ENCODE results near the gene INS.

The INS gene

DNA sequence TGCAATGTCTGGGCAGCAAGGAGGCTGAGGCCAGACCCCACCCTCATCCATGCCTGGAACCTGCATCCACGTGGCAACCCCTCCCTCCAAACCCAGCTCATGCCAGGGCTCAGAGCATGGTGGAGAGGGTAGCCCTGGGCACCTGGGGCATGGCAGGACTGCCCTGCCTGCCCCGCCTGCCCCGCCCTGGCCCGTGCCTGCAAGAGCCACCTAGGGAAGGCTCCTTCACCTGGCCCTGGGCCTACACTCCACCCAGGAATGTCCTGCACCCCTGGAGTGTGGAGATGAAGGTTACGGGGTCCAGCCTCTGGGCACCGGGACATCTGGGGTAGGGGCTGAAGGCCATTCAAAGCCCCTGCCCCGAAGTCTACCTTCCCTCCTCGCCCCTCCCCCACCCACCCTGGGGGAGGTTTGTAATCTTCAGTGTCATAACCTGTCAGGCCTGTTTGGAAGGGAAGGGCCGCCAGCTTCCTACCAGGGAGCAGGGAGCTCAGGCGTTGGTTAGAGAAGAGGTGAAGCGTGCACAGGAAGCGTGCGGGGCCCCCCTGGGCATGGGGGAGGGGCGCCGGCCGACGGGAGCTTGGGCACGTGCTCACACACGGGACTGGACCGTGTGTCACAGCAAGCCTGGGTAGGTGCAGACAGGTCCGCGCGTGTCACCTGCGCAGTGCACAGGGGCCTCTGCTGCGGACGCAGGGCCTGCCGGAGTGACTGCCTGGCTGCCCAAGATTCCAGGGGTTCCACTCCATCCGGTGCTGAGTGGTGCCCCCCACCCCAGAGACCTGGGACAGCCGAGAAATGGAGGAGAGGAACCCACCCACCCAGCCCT, 41.3 kb upstream of the INS start:
- DNase-seq (ENCODE audit: low spot score), result no peak
- TF ChIP-seq, protein P1, sequence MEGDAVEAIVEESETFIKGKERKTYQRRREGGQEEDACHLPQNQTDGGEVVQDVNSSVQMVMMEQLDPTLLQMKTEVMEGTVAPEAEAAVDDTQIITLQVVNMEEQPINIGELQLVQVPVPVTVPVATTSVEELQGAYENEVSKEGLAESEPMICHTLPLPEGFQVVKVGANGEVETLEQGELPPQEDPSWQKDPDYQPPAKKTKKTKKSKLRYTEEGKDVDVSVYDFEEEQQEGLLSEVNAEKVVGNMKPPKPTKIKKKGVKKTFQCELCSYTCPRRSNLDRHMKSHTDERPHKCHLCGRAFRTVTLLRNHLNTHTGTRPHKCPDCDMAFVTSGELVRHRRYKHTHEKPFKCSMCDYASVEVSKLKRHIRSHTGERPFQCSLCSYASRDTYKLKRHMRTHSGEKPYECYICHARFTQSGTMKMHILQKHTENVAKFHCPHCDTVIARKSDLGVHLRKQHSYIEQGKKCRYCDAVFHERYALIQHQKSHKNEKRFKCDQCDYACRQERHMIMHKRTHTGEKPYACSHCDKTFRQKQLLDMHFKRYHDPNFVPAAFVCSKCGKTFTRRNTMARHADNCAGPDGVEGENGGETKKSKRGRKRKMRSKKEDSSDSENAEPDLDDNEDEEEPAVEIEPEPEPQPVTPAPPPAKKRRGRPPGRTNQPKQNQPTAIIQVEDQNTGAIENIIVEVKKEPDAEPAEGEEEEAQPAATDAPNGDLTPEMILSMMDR (IDR thresholded peaks at IDR 0.05; ENCODE audit: extremely low read depth, insufficient read depth, missing control alignments), result no peak
- in situ Hi-C loops (cut with MboI; ENCODE audit: low pct_unique_long_range_greater_than_20kb, low sequenced_read_pairs, unreplicated experiment), result no loop called here

DNA sequence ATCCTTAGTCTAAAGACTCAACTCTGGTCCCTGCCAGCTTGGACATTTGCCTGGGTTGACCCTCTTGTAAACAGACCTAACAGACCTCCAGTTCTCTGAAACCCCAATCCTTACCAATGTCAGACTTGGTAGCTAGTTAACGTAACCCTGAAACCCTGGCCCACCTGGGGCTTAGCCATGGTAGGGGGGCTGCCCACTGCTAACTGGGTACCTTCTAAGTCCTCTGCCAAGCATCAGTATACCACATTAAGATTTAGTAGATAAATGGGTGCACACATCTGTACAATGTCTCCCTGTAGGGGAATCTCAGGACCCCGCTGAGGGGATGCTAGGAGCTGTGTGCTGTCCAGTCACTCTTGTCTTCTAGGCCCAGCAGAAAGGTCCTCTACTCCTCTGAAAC, 40.5 kb upstream of the INS start:
- TF ChIP-seq, protein P1 (IDR thresholded peaks at IDR 0.05; ENCODE audit: extremely low read depth, insufficient read depth, missing control alignments), result no peak
- DNase-seq (ENCODE audit: low spot score), result no peak
- in situ Hi-C loops (cut with MboI; ENCODE audit: low pct_unique_long_range_greater_than_20kb, low sequenced_read_pairs, unreplicated experiment), result no loop called here

DNA sequence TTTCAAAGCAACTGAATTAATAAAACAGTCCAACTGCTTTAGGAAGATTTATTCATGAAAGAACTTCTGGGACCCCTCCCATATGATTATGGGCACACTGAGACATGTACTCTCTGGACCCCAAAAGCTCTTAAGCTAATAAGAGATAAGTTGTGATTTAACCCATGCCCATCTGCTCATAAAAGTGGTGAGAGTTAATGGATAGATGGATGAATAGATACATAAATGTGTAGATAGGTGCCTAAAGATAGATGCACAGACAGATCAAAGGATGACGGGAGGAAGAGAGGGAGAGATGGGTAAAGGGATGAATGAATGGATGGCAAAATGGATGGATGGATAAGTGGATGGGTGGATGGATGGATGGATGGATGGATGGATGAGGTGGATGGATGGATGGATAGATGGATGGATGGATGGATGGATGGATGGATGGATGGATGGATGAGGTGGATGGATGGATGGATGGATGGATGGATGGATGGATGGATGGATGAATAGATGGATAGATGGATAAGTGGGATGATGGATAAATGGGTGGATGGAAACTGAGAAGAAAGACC, 40.0 kb upstream of the INS start:
- in situ Hi-C loops (cut with MboI; ENCODE audit: low pct_unique_long_range_greater_than_20kb, low sequenced_read_pairs, unreplicated experiment), result no loop called here
- TF ChIP-seq, protein P1 (IDR thresholded peaks at IDR 0.05; ENCODE audit: extremely low read depth, insufficient read depth, missing control alignments), result no peak
- DNase-seq (ENCODE audit: low spot score), result no peak

DNA sequence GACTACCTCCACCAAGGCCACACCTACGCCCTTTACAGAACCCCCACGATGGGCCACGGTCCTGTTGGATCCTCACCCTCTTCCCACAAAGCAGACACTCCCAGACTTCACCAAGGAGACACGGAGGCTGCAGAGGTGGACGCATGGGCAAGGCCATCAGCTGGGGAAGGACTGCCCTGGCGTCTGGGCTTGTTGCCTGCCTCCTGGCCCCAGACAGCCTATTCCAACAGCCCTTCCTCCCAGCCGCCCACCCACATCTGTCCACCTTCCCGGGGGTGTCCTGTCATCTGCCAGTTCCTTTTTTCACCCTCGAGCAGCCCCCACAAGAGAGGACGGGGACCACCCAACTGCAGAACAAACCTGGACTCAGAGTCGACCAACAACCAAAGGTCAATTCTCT, 39.5 kb upstream of the INS start:
- in situ Hi-C loops (cut with MboI; ENCODE audit: low pct_unique_long_range_greater_than_20kb, low sequenced_read_pairs, unreplicated experiment), result no loop called here
- TF ChIP-seq, protein P1 (IDR thresholded peaks at IDR 0.05; ENCODE audit: extremely low read depth, insufficient read depth, missing control alignments), result no peak
- DNase-seq (ENCODE audit: low spot score), result no peak

DNA sequence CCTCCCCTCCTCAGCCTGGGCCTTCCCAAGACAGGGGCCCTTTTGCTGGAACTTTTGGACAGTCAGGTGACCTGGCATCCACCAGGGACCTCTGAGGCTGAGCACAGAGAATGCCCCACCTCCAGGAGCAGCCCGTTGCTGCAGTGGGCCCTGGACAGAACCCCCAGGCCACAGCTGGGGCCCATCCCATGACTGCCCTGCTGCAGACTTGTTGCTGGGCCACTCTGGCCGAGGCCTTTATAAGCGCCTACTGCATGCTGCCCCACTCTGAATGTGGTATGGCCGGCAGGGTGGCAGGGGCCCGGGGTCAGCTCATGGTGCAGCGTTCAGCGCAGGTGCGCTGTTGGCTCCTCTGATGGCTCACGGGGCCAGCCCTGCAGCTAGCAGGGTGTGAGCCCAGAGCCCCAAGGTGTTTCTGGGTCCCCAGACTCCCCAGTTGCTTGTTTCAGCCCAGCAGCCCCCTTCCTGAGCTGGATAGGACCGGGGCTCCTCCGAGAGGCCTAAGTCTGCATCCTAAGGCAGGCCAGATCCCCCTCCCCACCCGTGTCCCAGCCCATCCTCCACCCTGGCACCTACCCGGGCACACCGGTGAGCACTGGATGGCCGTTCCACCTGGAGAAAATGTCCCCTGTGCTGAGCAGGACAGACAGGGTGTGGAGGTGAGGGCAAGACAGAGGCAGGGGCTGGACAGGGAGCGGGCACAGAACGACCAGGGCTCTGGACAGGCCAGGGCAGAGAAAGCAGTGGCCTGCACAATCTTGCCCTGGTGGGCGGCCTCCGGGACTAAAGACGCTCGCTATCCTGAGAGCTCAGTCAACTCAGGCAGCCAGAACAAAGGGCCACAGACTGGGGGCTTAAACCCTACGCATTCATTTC, 38.7 kb upstream of the INS start:
- no peak for DNase-seq (ENCODE audit: low spot score)
- in situ Hi-C loops (cut with MboI; ENCODE audit: low pct_unique_long_range_greater_than_20kb, low sequenced_read_pairs, unreplicated experiment), result loop anchor here (25.0 kb wide), 1 partner anchor 213 kb away; the partner anchor contains the start of gene TSSC4
- TF ChIP-seq, protein P1 (IDR thresholded peaks at IDR 0.05; ENCODE audit: extremely low read depth, insufficient read depth, missing control alignments), result no peak

DNA sequence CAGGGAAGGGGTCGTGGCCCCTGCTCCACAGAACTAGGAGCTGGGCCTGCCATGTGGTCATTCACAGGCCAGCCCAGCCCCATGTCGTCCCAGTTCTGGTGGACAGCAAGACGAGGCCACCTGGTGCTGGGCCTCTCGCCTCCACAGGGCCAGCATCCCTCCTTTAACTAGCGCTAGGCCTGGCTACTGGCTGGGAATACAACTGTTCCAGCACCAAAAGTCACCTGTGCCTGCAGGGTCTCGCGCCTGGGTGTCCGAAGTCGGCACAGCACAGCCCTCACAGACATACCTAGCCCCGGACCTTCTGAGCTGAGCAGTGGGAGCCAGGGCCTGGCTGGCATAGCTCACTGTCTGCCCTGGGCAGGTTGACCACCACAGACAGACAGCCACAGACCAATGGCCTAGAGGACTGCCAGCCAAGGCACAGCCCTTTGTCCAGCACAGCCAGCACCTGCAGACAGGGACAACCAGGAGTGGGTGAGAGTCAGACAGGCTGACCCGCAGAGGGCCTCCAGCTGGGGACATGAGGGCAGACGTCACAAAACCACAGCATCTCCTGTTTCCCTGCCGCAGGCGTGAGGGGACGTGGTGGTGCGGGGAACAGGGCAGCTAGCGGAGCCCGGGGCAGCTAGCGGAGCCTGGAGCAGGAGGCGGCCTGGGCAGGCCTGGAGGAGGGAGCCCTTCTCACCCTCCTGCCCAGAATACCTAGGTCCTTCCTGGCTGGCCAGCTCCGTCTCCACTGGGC, 37.8 kb upstream of the INS start:
- no peak for DNase-seq (ENCODE audit: low spot score)
- in situ Hi-C loops (cut with MboI; ENCODE audit: low pct_unique_long_range_greater_than_20kb, low sequenced_read_pairs, unreplicated experiment), result loop anchor here (25.0 kb wide), 1 partner anchor 214 kb away; the partner anchor contains the start of gene TSSC4
- TF ChIP-seq, protein P1 (IDR thresholded peaks at IDR 0.05; ENCODE audit: extremely low read depth, insufficient read depth, missing control alignments), result no peak

All from GM13977 (cell line).